Activated T-cell treated with anti-CD3 and anti-CD28 coated beads for 48 hours (primary cell): Measurements from ENCODE around the gene FRMD4A.

Experiments used
- DNase-seq: peaks from one replicate; pipeline ENCODE4 v3.0.0-alpha.2; 2020; ENCODE audit warnings: low read depth

Gene FRMD4A

GRCh38 chr10:13743963-13744362 is 586.8 kb downstream of the FRMD4A start:
- no peak for DNase-seq

- no peak for DNase-seq
Measured at GRCh38 chr10:13743101-13743693, 587.5 kb downstream of the FRMD4A start.

GRCh38 chr10:13741438-13741837 is 589.3 kb downstream of the FRMD4A start:
- no peak for DNase-seq

GRCh38 chr10:13740461-13740860 is 590.3 kb downstream of the FRMD4A start:
- no peak for DNase-seq

GRCh38 chr10:13739183-13739582 is 591.5 kb downstream of the FRMD4A start:
- no peak for DNase-seq

GRCh38 chr10:13736506-13736905 is 594.2 kb downstream of the FRMD4A start:
- DNase-seq = no peak

GRCh38 chr10:13734151-13734550 is 596.6 kb downstream of the FRMD4A start:
- DNase-seq = no peak

GRCh38 chr10:13733071-13733470 is 597.7 kb downstream of the FRMD4A start:
- no peak for DNase-seq

GRCh38 chr10:13732465-13732881 is 598.3 kb downstream of the FRMD4A start:
- no peak for DNase-seq

GRCh38 chr10:13731799-13732198 is 598.9 kb downstream of the FRMD4A start:
- DNase-seq = no peak

GRCh38 chr10:13730956-13731355 is 599.8 kb downstream of the FRMD4A start:
- no peak for DNase-seq

- no peak for DNase-seq
Measured at GRCh38 chr10:13730306-13730652, 600.4 kb downstream of the FRMD4A start.

- DNase-seq = no peak
Measured at GRCh38 chr10:13729586-13730305, 601.0 kb downstream of the FRMD4A start.

GRCh38 chr10:13728898-13729535 is 601.7 kb downstream of the FRMD4A start:
- DNase-seq = no peak

- DNase-seq = no peak
Measured at GRCh38 chr10:13725594-13725993, 605.1 kb downstream of the FRMD4A start.

GRCh38 chr10:13724484-13724883 is 606.2 kb downstream of the FRMD4A start:
- DNase-seq = no peak

- no peak for DNase-seq
Measured at GRCh38 chr10:13722747-13723653, 607.7 kb downstream of the FRMD4A start.

- no peak for DNase-seq
Measured at GRCh38 chr10:13721486-13721885, 609.2 kb downstream of the FRMD4A start.

- no peak for DNase-seq
Measured at GRCh38 chr10:13720699-13721098, 610.0 kb downstream of the FRMD4A start.

GRCh38 chr10:13719425-13719824 is 611.3 kb downstream of the FRMD4A start:
- DNase-seq = no peak

GRCh38 chr10:13718820-13719219 is 611.9 kb downstream of the FRMD4A start:
- no peak for DNase-seq
